ENCODE data around the gene SPACA1. TPM values are rescaled to one million over a fixed set of nuclear protein-coding genes. Genes with fewer than 3 reads are reported as not detected.

Gene SPACA1
- total RNA-seq, 4 donors from 2014 or later, result not detected

- TF ChIP-seq, protein P1, sequence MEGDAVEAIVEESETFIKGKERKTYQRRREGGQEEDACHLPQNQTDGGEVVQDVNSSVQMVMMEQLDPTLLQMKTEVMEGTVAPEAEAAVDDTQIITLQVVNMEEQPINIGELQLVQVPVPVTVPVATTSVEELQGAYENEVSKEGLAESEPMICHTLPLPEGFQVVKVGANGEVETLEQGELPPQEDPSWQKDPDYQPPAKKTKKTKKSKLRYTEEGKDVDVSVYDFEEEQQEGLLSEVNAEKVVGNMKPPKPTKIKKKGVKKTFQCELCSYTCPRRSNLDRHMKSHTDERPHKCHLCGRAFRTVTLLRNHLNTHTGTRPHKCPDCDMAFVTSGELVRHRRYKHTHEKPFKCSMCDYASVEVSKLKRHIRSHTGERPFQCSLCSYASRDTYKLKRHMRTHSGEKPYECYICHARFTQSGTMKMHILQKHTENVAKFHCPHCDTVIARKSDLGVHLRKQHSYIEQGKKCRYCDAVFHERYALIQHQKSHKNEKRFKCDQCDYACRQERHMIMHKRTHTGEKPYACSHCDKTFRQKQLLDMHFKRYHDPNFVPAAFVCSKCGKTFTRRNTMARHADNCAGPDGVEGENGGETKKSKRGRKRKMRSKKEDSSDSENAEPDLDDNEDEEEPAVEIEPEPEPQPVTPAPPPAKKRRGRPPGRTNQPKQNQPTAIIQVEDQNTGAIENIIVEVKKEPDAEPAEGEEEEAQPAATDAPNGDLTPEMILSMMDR (IDR thresholded peaks at IDR 0.05; ENCODE audit: low read depth), result no peak
Measured at GRCh38 chr6:88013554-88013953, 34.1 kb upstream of the SPACA1 start.

- TF ChIP-seq, protein P1 (IDR thresholded peaks at IDR 0.05; ENCODE audit: low read depth), result no peak
Measured at GRCh38 chr6:88020439-88020838, 27.2 kb upstream of the SPACA1 start.

GRCh38 chr6:88024696-88025095 lies 22.9 kb upstream of the SPACA1 start:
- TF ChIP-seq, protein P1 (IDR thresholded peaks at IDR 0.05; ENCODE audit: low read depth), result no peak

- TF ChIP-seq, protein P1 (IDR thresholded peaks at IDR 0.05; ENCODE audit: low read depth), result no peak
Measured at GRCh38 chr6:88031550-88031949, 16.1 kb upstream of the SPACA1 start.

DNA sequence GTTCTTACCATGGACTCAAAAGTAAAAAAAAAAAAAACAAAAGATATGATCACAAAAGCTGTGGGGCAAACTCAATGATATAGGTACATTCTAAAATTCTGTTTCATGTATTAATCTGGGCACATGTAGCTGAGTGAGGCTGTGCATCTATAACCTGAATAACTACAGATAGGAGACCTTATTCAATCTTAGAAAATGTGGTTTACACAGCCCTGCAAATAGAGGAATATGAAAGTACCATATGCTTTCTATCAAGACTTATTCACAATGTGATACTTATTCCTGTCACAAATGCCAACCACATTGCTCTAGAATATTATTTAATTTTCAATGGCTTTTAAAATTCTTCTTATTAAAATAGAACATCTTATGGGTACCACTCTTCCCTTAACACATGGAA lies 3.1 kb upstream of the SPACA1 start:
- TF ChIP-seq, protein P1 (IDR thresholded peaks at IDR 0.05; ENCODE audit: low read depth), result no peak

DNA sequence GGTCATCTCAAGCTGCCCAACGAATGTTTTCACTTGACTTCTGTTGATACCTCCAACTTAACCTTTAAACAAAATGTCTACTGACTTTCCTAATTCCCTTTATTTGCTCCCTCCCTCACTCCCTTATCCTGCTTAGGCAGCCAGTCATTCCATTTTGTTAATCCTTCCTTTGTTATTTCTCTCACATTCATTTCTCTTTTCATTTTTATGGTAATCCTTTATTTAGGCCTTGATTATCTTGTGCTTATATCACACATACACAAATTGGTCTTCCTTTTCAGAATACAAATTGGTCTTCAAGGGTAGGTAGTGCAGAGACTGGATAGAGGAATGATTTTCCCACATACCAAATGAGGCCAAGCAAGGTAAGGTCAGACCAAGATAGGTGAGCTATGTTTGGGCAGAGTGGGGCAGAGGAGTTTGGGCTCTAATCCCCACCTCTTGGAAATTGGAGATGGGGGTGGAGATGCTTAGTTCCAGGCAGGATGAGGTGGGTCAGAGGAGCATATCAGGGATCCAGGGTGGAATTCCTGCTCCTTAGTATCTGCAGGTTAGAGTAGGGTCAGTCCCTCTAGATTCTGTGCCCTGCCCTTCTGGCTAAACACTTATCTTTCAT lies 2.0 kb upstream of the SPACA1 start:
- TF ChIP-seq, protein P1 (IDR thresholded peaks at IDR 0.05; ENCODE audit: low read depth), result no peak

DNA sequence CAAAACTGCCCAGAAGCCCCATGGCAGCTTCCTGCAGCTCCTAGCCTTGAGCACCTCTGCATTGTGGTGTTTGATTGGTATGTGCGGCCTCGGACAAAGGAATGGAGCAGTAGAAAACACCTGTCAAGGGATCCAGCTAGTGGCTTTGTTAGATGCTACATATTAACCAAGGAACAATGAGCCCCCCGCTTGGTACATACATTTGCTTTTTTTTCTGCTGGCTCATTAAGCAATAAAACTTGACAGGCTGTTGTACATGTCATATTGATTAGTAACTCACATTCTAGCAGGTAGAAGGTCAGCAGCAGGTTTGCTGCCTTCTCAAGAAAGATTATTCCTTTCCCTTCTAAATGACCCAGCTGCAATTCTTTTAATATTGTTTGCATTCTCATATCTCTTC lies 937 bp downstream of the SPACA1 start:
- TF ChIP-seq, protein P1 (IDR thresholded peaks at IDR 0.05; ENCODE audit: low read depth), result no peak
